ENCODE measurements around the gene USP6NL.
"Not testable (repeated sequence)": the region's sequence is repeated elsewhere in the genome, so short reads cannot be mapped to it uniquely, and the experiment has no call there.

DNA sequence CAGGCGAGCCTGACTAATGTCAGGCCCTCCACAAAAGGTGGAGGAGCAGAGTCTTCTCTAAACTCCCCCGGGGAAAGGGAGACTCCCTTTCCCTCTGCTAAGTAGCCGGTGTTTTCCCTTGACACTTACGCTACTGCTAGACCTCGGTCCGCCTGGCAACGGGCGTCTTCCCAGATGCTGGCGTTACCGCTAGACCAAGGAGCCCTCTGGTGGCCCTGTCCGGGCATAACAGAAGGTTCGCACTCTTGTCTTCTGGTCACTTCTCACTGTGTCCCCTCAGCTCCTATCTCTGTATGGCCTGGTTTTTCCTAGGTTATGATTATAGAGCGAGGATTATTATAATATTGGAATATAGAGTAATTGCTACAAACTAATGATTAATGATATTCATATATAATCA lies 116.5 kb downstream of the USP6NL start:
- TF ChIP-seq, protein P1, sequence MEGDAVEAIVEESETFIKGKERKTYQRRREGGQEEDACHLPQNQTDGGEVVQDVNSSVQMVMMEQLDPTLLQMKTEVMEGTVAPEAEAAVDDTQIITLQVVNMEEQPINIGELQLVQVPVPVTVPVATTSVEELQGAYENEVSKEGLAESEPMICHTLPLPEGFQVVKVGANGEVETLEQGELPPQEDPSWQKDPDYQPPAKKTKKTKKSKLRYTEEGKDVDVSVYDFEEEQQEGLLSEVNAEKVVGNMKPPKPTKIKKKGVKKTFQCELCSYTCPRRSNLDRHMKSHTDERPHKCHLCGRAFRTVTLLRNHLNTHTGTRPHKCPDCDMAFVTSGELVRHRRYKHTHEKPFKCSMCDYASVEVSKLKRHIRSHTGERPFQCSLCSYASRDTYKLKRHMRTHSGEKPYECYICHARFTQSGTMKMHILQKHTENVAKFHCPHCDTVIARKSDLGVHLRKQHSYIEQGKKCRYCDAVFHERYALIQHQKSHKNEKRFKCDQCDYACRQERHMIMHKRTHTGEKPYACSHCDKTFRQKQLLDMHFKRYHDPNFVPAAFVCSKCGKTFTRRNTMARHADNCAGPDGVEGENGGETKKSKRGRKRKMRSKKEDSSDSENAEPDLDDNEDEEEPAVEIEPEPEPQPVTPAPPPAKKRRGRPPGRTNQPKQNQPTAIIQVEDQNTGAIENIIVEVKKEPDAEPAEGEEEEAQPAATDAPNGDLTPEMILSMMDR (IDR thresholded peaks at IDR 0.05) = not testable (repeated sequence)
- TF ChIP-seq POLR2A (IDR thresholded peaks at IDR 0.05) = not testable (repeated sequence)
